K562 (cell line): Measurements from ENCODE around the gene PGPEP1. TPM values are rescaled to one million over a fixed set of nuclear protein-coding genes. Genes with fewer than 3 reads are reported as not detected.

ENCODE experiments used
- BRD4 ChIP-seq: fragments of 200-600 bp; sonication (generic); IDR thresholded peaks from 2 replicates; pipeline ENCODE4 v1.6.1; 2017; ENCODE audit warnings: inconsistent platforms
- CREB3L1 ChIP-seq: fragments of 450-650 bp; IDR thresholded peaks from 2 replicates; pipeline ENCODE4 v1.6.1; 2014; ENCODE audit warnings: low read depth, mild to moderate bottlenecking, moderate library complexity, borderline replicate concordance
- CREM ChIP-seq: IDR thresholded peaks from 2 replicates; pipeline ENCODE4 v1.6.1; 2014; ENCODE audit warnings: antibody characterized with exemption, low read depth
- EP400 ChIP-seq: fragments of 450-650 bp; IDR thresholded peaks from 2 replicates; pipeline ENCODE4 v1.6.1; 2017; ENCODE audit warnings: antibody characterized with exemption, mild to moderate bottlenecking, moderate library complexity
- FIP1L1 ChIP-seq: fragments of 200-400 bp; formaldehyde crosslinking; IDR thresholded peaks from 2 replicates; pipeline ENCODE4 v1.6.1; 2018; ENCODE audit warnings: mild to moderate bottlenecking, low read depth, low read length; ENCODE audit not compliant: poor library complexity, severe bottlenecking
- FOXA3 ChIP-seq, 2 experiments: fragments of 450-650 bp in 1 of 2; sonication (generic) in 1 of 2; formaldehyde crosslinking; IDR thresholded peaks in 1 of 2; conservative IDR thresholded peaks in 1 of 2; 2 replicates each; pipeline versions ENCODE4 v1.4.0 to v1.8.0; 2020 to 2022; ENCODE audit warnings: mild to moderate bottlenecking in 2 of 2, missing genetic modification reagents in 1 of 2
- HDAC6 ChIP-seq: IDR thresholded peaks from 2 replicates; pipeline ENCODE4 v1.6.1; 2012; ENCODE audit warnings: low read depth, mild to moderate bottlenecking, control low read depth, inconsistent platforms, low read length, moderate library complexity
- IRF9 ChIP-seq: fragments of 450-650 bp; IDR thresholded peaks from 2 replicates; pipeline ENCODE4 v1.6.1; 2016; ENCODE audit warnings: missing biosample characterization, missing genetic modification characterization
- MAFF ChIP-seq: IDR thresholded peaks from 2 replicates; pipeline ENCODE4 v1.6.1; 2012; ENCODE audit warnings: low read length, improper control_type of control experiment
- NR3C1 ChIP-seq: sonication (generic); formaldehyde crosslinking; IDR thresholded peaks from 2 replicates; pipeline ENCODE4 v1.8.1; 2022; ENCODE audit warnings: missing genetic modification reagents
- PHF21A ChIP-seq: fragments of 450-650 bp; IDR thresholded peaks from 2 replicates; pipeline ENCODE4 v1.6.1; 2017; ENCODE audit warnings: low read depth, borderline replicate concordance
- PHF8 ChIP-seq: fragments of 200-600 bp; sonication (generic); IDR thresholded peaks from 2 replicates; pipeline ENCODE4 v1.6.1; 2012; ENCODE audit warnings: mixed run types, mild to moderate bottlenecking, inconsistent platforms, low read length, moderate library complexity, borderline replicate concordance
- SFPQ ChIP-seq: fragments of 200-400 bp; formaldehyde crosslinking; IDR thresholded peaks from 2 replicates; pipeline ENCODE4 v1.6.1; 2017; ENCODE audit warnings: mild to moderate bottlenecking, low read depth, low read length, moderate library complexity
- ZBED1 ChIP-seq: IDR thresholded peaks from 2 replicates; pipeline ENCODE4 v1.6.1; 2014
- ZBTB5 ChIP-seq: fragments of 450-650 bp; IDR thresholded peaks from 2 replicates; pipeline ENCODE4 v1.6.1; 2017; ENCODE audit warnings: antibody characterized with exemption
- ZNF589 ChIP-seq: fragments of 200-800 bp; sonication (Bioruptor generic); IDR thresholded peaks from 2 replicates; pipeline ENCODE4 v1.6.1; 2016; ENCODE audit warnings: low read depth, missing genetic modification characterization, missing compliant biosample characterization
- ZNF76 ChIP-seq: fragments of 250-450 bp; sonication (Bioruptor Pico); IDR thresholded peaks from 2 replicates; pipeline ENCODE4 v1.4.0; 2020; ENCODE audit warnings: mild to moderate bottlenecking, moderate library complexity, borderline replicate concordance
- polyA plus RNA-seq, 8 experiments: library from polyadenylated mRNA; depleted of rRNA in 4 of 8; stranded (reverse) in 5 of 8; unstranded in 3 of 8; fragments of >200 nt; fragmentation: Nextera tagmentation in 2 of 8; fragmentation: Illumina TruSeq in 1 of 8; extraction: Ambion mirVana in 2 of 8; extraction: Trizol in 1 of 8; gene quantifications; 2 replicates each; pipeline versions ENCODE4 v1.2.1 to v1.2.3, GENCODE V29; 2011 to 2014; ENCODE audit warnings: inconsistent platforms in 1 of 8, missing spikeins in 1 of 8
- total RNA-seq, 7 experiments: library from RNA; depleted of rRNA in 6 of 7; stranded (reverse); fragments of >200 nt in 6 of 7; fragmentation: Illumina TruSeq in 2 of 7; extraction: Trizol in 2 of 7; gene quantifications; 2 replicates each; pipeline versions ENCODE4 v1.2.1 to v1.2.3, GENCODE V29; 2011 to 2021; ENCODE audit warnings: low replicate concordance in 1 of 7
- TF ChIP-seq, protein P1 (sequence below): fragments of 450-650 bp; formaldehyde crosslinking; IDR thresholded peaks from 2 replicates; pipeline ENCODE4 v1.4.0; 2020; ENCODE audit warnings: mild to moderate bottlenecking, moderate library complexity

PGPEP1 gene
- total and polyA plus RNA-seq, 9 of the 15 experiments (the other 6 are each of a cell fraction or from before 2014, with no cell fraction given) = 10.0 to 69.6 (median 33.5) TPM

GRCh38 chr19:18388100-18388959 is 47.9 kb downstream of the PGPEP1 start (continued):
- peak; percentile 31; the same call in 1 of the 2 replicates for TF ChIP-seq PHF8
- peak; percentile 87 for TF ChIP-seq ZNF589 (CRISPR knock-in tag)
- peak; percentile 81 for TF ChIP-seq ZBED1
- no peak for TF ChIP-seq SFPQ
- TF ChIP-seq FIP1L1 = peak; percentile 99
- TF ChIP-seq ZNF76 (CRISPR knock-in tag) = peak; percentile 66; the same call in 1 of the 2 replicates
- peak; percentile 82 for TF ChIP-seq CREM
- no peak for TF ChIP-seq HDAC6
- TF ChIP-seq CREB3L1 = peak; percentile 52; the same call in 1 of the 2 replicates
- peak; percentile 79 for TF ChIP-seq PHF21A
- TF ChIP-seq, protein P1, sequence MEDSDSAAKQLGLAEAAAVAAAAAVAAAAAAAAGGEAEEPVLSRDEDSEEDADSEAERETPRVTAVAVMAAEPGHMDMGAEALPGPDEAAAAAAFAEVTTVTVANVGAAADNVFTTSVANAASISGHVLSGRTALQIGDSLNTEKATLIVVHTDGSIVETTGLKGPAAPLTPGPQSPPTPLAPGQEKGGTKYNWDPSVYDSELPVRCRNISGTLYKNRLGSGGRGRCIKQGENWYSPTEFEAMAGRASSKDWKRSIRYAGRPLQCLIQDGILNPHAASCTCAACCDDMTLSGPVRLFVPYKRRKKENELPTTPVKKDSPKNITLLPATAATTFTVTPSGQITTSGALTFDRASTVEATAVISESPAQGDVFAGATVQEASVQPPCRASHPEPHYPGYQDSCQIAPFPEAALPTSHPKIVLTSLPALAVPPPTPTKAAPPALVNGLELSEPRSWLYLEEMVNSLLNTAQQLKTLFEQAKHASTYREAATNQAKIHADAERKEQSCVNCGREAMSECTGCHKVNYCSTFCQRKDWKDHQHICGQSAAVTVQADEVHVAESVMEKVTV (CRISPR knock-in tag) = peak; percentile 67
- TF ChIP-seq NR3C1 (CRISPR knock-in tag) = peak; percentile 91
- no peak for TF ChIP-seq IRF9
- peak in 1 of 2 experiments; percentile 87; a peak in 1 of 4 replicates for TF ChIP-seq FOXA3 (CRISPR knock-in tag; conservative IDR thresholded peaks at IDR 0.05 in 1 of 2, IDR thresholded peaks at IDR 0.05 in 1 of 2)
- TF ChIP-seq ZBTB5 = no peak
- TF ChIP-seq EP400 = peak; percentile 66; the same call in 1 of the 2 replicates
- TF ChIP-seq MAFF = no peak
- no peak for TF ChIP-seq BRD4
